OCI-LY1 (cell line): ENCODE measurements around the gene TRIO.

Experiments used
- EZH2 ChIP-seq: fragments of 200-600 bp; sonication (generic), shearing (Covaris generic); IDR thresholded peaks from 2 replicates; pipeline ENCODE4 v1.8.0; 2017; ENCODE audit warnings: borderline replicate concordance, mixed run types, mild to moderate bottlenecking, antibody characterized with exemption, low read length, moderate library complexity, mixed read lengths
- TF ChIP-seq, protein P1 (sequence below): fragments of 200-600 bp; sonication (generic), shearing (Covaris generic); IDR thresholded peaks from 2 replicates; pipeline ENCODE4 v1.5.1; 2017; ENCODE audit warnings: mild to moderate bottlenecking, antibody characterized with exemption, low read length, moderate library complexity, mixed read lengths

DNA sequence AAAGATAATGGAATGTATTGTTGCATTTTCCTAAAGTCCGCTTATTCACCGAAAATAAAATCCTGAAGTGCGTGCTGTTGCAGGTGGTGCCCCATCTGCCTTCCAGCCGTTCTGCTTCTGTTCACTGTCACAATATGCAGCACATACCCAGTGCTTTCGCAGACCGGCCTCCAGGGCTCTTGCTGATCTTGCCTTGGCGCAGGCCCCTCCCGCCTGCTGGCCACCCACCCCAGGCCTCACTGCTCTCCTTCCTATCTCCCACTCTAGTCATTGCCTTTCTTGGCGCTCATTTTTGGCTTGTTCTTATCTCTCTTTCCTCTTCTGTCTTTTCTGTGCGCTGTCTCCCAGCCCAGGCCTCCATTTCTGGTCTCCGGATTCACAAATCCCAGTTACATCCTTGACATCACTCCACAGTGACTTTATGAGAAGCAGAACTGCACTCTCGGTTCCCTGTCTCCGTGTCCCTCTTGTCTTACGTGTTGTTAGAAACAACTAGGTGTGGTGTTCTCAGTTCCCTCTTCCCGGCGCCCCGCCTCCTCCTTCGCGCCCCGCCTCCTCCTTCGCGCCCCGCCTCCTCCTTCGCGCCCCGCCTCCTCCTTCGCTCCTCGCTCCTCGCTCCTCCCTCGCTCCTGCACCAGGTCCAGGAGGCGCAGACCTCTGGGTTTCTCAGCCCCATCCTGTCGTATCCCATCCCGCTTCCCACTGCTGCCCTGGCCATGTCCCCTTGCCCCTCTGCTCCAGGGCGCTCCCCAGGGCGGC is 236.8 kb downstream of the TRIO start:
- TF ChIP-seq, protein P1, sequence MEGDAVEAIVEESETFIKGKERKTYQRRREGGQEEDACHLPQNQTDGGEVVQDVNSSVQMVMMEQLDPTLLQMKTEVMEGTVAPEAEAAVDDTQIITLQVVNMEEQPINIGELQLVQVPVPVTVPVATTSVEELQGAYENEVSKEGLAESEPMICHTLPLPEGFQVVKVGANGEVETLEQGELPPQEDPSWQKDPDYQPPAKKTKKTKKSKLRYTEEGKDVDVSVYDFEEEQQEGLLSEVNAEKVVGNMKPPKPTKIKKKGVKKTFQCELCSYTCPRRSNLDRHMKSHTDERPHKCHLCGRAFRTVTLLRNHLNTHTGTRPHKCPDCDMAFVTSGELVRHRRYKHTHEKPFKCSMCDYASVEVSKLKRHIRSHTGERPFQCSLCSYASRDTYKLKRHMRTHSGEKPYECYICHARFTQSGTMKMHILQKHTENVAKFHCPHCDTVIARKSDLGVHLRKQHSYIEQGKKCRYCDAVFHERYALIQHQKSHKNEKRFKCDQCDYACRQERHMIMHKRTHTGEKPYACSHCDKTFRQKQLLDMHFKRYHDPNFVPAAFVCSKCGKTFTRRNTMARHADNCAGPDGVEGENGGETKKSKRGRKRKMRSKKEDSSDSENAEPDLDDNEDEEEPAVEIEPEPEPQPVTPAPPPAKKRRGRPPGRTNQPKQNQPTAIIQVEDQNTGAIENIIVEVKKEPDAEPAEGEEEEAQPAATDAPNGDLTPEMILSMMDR: no peak
- no peak for TF ChIP-seq EZH2
